ENCODE results near the gene CCDC148.

DNA sequence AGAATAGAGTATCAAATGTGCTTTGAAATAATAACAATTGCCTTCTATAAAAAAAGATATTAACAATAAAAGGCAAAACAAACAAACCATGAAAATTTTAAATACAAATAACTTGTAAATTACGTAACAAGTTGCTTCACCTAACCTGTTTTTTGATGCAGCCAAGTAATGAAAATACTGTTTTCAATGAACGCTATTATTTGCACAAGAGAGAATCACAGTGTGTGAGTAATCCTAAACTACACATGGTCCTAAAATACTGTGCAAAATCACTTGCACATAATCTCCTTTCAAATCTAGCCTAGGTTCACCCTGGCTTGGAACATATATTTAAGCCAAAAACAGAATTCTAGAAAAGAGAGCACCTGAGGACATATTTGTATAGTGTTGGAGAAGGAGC is 98.9 kb downstream of the CCDC148 start:
- TF ChIP-seq EZH2 (IDR thresholded peaks at IDR 0.05; ENCODE audit: insufficient read depth, poor library complexity, severe bottlenecking) (no peak), EZH2phosphoT487 (IDR thresholded peaks at IDR 0.05; ENCODE audit: insufficient read depth, low read depth) (no peak)

Data from GM23248 (cell line).